Peyer's patch (tissue), 4 donors: ENCODE results near the gene MFAP4. TPM values are rescaled to one million over a fixed set of nuclear protein-coding genes. Genes with fewer than 3 reads are reported as not detected.

Experiments
- DNase-seq, 3 donors: peaks; one replicate each; pipeline ENCODE4 v3.0.0-alpha.2; 2017 to 2019
- H3K27ac ChIP-seq, 4 donors: fragments of 200-600 bp; sonication (generic); one replicate each; pipeline ENCODE4 v1.5.1; 2016 to 2019
- H3K27me3 ChIP-seq, 2 donors: fragments of 200-600 bp; sonication (generic); one replicate each; pipeline ENCODE4 v1.5.1; 2019
- H3K36me3 ChIP-seq, 3 donors: fragments of 200-600 bp; sonication (generic); one replicate each; pipeline ENCODE4 v1.5.1; 2016 to 2019
- H3K4me1 ChIP-seq, 4 donors: fragments of 200-600 bp; sonication (generic); one replicate each; pipeline ENCODE4 v1.5.1; 2016 to 2019
- H3K4me3 ChIP-seq, 4 donors: fragments of 200-600 bp; sonication (generic); 1 replicate in 3 of 4; 2 replicates in 1 of 4; pipeline ENCODE4 v1.5.1; 2016 to 2019; ENCODE audit warnings: mild to moderate bottlenecking in 1 of 4
- H3K9me3 ChIP-seq, 4 donors: fragments of 200-600 bp; sonication (generic); one replicate each; pipeline ENCODE4 v1.5.1; 2016 to 2019; ENCODE audit warnings: mild to moderate bottlenecking in 1 of 4
- CTCF ChIP-seq, 6 experiments: fragments of 450-650 bp in 4 of 6; fragments of 200-600 bp in 2 of 6; sonication (generic) in 1 of 6; IDR thresholded peaks; one replicate each; pipeline ENCODE4 v1.5.1; 2017 to 2019; ENCODE audit warnings: antibody characterized with exemption in 6 of 6, mild to moderate bottlenecking in 3 of 6, moderate library complexity in 1 of 6
- POLR2A ChIP-seq, 2 donors: fragments of 450-650 bp; IDR thresholded peaks; one replicate each; pipeline ENCODE4 v1.5.1; 2017; ENCODE audit warnings: antibody characterized with exemption in 2 of 2, mild to moderate bottlenecking in 2 of 2, moderate library complexity in 2 of 2
- total RNA-seq, 4 donors: library from RNA; depleted of rRNA; stranded (reverse); fragments of >200 nt; gene quantifications; one replicate each; pipeline ENCODE4 v1.1.0, GENCODE V29; 2016

MFAP4 gene
- total RNA-seq, 4 donors from 2014 or later = 12.6 to 70.8 (median 43.9) TPM

- Histone ChIP-seq H3K27me3 (no peaks in the 10 kb centered on the region), H3K36me3 (no peaks in the 10 kb centered on the region), H3K4me1 (peaks cover 0 to 18% (median 4%) of the 10 kb centered on the region in 4 donors), H3K27ac (no peak overlapping the region), H3K9me3 (no peaks in the 10 kb centered on the region), H3K4me3 (no peak overlapping the region)
- TF ChIP-seq CTCF (IDR thresholded peaks at IDR 0.05) (no peak), POLR2A (IDR thresholded peaks at IDR 0.05) (no peak)
- peak in 1 of 3 donors; percentile 5 for DNase-seq
Measured at GRCh38 chr17:19368229-19368628, 18.8 kb downstream of the MFAP4 start.

DNA sequence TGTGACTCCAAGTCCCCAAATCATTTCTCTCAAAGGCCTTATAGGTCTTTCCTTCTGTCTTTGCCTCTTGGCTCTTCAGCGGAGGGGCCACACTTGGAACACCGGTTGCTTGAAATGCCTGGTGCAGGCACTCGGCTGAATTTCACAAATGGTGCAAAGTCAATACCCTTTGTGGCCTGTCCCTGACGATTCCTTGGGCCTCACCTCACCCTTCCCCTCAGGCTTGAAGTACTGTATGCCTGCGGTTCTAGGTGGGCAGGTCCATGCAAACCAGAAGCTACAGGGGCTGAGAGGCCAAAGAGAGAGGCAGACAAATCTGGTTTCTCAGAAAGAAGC, 20.4 kb downstream of the MFAP4 start:
- H3K36me3 ChIP-seq = no peaks in the 10 kb centered on the region
- peaks cover 0 to 23% (median 6%) of the 10 kb centered on the region in 4 donors for H3K4me1 ChIP-seq
- no peak overlapping the region for H3K27ac ChIP-seq
- H3K27me3 ChIP-seq = no peaks in the 10 kb centered on the region
- no peak overlapping the region for H3K4me3 ChIP-seq
- no peak for TF ChIP-seq POLR2A (IDR thresholded peaks at IDR 0.05)
- TF ChIP-seq CTCF (IDR thresholded peaks at IDR 0.05) = no peak
- H3K9me3 ChIP-seq = no peaks in the 10 kb centered on the region
- DNase-seq = no peak

DNA sequence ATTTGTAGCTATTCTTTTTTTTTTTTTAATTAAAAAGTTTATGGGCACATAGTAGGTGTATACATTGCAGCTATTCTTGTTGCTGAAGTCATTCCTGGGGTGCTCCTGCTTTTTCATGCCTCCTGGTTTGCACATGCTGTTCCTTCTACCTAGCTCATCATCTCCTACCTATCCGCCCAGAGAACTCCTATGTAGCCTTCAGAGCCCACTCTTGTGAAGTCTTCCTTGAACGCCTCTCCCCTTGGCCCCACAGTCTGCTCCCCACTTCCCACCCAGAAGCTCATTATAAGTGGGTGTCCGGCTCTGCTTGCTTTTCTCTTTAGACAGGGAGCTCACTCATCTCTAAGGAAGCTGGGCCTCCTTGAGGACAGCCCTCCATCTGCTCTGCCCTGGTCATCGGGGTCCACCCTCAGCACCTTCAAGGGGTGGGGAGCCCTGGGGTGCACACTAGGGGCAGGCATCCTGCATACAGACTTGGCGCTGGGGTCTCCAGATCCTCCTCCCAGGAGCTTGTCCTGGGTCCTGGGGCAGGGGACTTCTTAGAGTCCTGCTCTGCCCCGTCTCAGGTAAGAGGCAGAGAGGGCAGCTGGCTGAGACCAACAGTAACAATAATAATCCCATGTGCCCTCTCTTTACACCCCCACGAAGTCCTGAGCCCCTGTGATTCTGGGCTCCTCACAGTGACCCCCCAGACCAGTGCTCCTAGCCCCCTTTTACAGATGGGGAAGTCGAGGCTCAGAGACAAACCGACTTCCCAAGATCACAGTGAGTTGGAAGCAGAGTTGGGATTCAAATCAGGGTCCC, 21.0 kb downstream of the MFAP4 start:
- no peak overlapping the region for H3K4me3 ChIP-seq
- TF ChIP-seq CTCF (IDR thresholded peaks at IDR 0.05) (no peak), POLR2A (IDR thresholded peaks at IDR 0.05) (no peak)
- H3K27me3 ChIP-seq = no peaks in the 10 kb centered on the region
- H3K4me1 ChIP-seq = peaks cover 0 to 17% (median 6%) of the 10 kb centered on the region in 4 donors
- no peaks in the 10 kb centered on the region for H3K9me3 ChIP-seq
- DNase-seq = peak in 2 of 3 donors; percentile 5 to 36
- H3K27ac ChIP-seq = no peak overlapping the region
- H3K36me3 ChIP-seq = no peaks in the 10 kb centered on the region

DNA sequence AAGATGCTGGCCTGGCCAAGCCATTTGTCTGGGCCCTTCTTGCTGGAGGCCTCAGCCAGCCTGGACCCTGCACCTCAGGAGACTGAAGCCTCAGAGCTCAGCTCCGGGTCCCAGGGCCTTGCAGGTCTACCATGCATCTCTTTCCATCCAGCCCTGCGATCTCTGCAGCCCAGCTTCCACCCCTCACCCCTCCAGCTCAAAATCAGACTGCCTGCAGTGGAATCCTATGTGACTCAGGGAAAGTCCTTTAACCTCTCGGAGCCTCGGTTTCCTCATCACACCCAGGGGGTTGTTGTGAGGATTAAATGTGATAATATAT, 21.5 kb downstream of the MFAP4 start:
- Histone ChIP-seq H3K4me1 (peaks cover 0 to 11% (median 5%) of the 10 kb centered on the region in 4 donors), H3K9me3 (no peaks in the 10 kb centered on the region), H3K27me3 (no peaks in the 10 kb centered on the region), H3K27ac (no peak overlapping the region), H3K36me3 (no peaks in the 10 kb centered on the region), H3K4me3 (no peak overlapping the region)
- TF ChIP-seq POLR2A (IDR thresholded peaks at IDR 0.05) (no peak), CTCF (IDR thresholded peaks at IDR 0.05) (no peak)
- peak in 2 of 3 donors; percentile 39 to 41 for DNase-seq

DNA sequence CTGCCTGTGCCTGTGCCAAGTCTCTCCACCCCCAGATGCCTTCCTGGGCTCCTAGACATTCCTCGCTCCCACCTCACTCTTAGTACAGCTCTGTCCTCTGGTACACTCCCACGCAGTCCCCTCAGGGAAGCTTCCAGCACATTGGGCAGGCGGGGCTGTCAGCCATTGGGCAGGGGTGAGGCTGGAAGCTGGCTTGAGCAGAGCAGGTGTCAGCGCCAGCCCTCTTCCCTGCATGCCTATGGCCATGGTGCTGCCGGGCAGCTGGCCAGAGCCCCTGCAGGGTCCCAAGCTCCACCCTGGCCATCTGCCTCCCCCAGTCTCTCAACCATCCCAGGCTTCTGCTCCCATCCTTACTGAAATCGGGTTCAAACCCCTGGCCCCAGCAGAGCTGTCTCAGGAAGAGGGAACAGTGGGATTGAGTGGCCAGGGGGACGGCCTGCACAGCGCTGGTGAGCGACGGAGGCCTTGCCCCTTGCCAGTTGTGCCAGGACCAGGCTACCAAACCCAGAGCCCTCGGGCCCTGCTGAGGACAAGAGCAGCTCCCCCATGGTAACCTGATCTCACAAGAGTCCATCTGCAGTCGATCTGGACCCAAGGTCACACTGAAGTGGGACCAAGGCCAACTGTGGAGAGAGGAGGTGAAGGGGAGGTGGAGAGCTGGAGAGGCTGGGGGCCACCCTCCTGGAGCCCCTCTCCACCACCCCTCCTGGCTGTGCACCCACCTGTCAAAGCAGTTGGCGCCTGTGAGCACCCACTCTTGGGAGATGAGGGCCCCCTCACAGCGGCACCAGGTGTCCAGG, 22.1 kb downstream of the MFAP4 start:
- peaks cover 0 to 9% (median 4%) of the 10 kb centered on the region in 4 donors for H3K4me1 ChIP-seq
- no peak overlapping the region for H3K27ac ChIP-seq
- peak in 1 of 3 donors; percentile 35 for DNase-seq
- H3K9me3 ChIP-seq = no peaks in the 10 kb centered on the region
- H3K27me3 ChIP-seq = no peaks in the 10 kb centered on the region
- H3K36me3 ChIP-seq = no peaks in the 10 kb centered on the region
- TF ChIP-seq POLR2A (IDR thresholded peaks at IDR 0.05) = no peak
- no peak for TF ChIP-seq CTCF (IDR thresholded peaks at IDR 0.05)
- H3K4me3 ChIP-seq = no peak overlapping the region
